Dedifferentiated amniotic fluid mesenchymal stem cell (primary cell): Measurements from ENCODE around the gene HARBI1.
"Not testable (repeated sequence)": the region's sequence is repeated elsewhere in the genome, so short reads cannot be mapped to it uniquely, and the experiment has no call there.

Source experiments
- DNase-seq: peaks from one replicate; pipeline ENCODE4 v3.0.0-alpha.2; 2016; ENCODE audit errors: extremely low spot score

Gene HARBI1

DNA sequence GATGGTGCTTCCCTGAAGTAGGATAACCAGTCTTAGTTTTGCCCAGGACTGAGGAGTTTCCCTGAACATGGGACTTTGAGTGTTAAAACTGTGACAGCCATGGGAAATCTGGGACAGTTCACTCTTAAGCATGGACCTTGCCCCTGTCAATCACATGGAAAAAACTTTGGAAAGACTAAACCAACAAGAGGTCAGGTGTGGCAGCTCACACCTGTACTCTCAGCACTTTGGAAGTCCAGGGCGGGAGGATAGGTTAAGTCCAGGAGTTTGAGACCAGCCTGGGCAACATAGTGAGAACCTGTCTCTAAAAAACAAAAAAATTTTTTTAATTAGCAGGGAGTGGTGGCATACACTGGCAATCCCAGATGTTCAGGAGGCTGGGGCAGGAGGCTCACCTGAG, 19.9 kb downstream of the HARBI1 start:
- DNase-seq = no peak

- no peak for DNase-seq
These were observed 22.2 kb downstream of the HARBI1 start for GRCh38 chr11:46594785-46595184.

GRCh38 chr11:46594374-46594700, 22.7 kb downstream of the HARBI1 start:
- no peak for DNase-seq

DNA sequence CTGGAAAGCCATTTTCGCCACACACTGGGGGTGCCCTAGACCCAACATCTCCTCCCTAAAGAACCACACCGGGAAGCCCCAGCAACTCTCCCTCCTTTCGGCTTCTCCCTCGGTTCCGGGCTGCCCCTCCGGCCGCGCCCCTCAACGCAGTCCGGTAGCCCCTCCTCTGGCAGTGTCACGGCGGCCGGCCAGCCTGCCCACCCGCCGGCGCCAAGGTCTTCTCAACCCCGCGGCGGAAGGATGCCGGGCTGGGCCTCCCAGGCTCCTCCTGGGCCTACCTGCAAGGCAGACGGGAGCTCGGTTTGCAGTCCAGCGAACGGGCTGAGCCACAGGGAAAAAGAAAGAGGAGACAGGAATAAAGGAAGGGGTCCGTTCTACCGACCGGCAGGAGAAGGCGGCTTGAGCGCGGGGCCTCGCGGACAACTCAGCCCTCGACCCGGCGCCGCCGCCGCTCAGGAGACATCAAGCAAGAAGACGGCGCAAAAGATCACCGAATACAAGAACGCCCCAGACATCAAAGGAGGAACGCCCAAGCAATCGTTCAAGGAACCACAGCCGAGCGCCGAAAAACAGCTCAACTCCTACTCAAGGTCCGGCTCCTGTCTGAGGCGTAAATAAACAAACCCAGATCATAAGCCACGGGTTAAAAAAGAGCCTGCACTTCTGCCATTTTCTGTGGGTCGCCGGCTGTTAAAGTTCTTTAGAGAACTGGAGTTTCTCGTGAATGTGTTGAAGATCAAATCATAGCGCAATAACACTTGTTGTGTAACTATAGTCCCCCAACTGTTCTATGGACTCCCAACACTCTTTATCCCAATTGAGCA, 23.3 kb downstream of the HARBI1 start, which contains the start of gene AMBRA1:
Gene AMBRA1, minus strand, starts transcription at position 474 of the 824 bp plus-strand sequence. CDS start 45,643 bp downstream, outside the sequence.
- peak; percentile 93 for DNase-seq

GRCh38 chr11:46590740-46591605, 26.1 kb downstream of the HARBI1 start:
- no peak for DNase-seq

DNA sequence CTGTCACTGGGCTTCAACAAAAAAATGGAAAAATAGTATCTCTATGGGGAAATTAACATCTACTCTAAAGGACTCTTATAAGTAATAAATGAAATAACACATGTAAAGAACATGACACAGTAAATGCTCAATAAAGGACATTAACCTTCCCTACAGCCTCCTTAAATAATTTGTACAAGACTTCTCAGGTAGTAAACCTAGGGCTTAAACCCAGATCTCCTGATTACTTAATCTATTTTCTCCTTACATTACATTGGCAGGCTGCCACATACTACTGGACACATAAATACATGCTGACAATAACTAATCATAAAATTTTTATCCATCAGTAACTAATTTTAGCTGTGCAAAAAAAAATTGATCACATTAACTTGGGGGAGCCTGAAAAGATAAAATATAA, 28.1 kb downstream of the HARBI1 start:
- DNase-seq = no peak

DNA sequence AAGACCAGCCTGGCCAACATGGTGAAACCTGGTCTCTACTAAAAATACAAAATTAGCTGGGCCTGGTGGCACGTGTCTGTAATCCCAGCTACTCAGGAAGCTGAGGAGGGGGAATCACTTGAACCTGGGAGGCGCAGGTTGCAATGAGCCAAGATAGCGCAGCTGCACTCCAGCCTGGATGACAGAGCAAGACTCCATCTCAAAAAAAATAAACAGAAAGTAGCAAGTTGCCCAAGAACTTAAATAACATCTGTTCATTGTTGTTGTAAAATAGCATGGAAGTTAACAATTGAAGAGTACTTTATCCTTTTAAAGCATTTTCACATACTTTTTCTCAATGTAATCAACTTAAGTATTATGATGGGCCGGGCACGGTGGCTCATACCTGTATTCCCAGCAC, 28.9 kb downstream of the HARBI1 start:
- DNase-seq = no peak

GRCh38 chr11:46583513-46583912, 33.5 kb downstream of the HARBI1 start:
- not testable (repeated sequence) for DNase-seq

GRCh38 chr11:46582588-46582987, 34.4 kb downstream of the HARBI1 start:
- no peak for DNase-seq

DNA sequence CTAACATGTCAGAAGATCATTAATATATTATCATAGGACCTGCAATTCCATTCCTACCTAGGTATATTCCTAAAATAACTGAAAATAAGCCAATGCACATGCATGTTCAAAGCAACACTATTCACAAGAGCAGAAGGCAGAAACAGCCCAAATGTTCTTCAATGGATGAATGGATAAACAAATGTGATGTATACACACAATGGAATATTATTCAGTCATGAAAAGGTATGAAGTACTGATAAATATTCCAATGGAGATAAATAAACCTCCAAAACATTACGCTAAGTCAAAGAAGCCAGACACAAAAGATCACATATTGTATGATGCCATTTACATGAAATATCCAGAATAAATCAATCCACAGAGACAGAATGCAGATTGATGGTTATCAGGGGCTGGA, 40.0 kb downstream of the HARBI1 start:
- no peak for DNase-seq

DNA sequence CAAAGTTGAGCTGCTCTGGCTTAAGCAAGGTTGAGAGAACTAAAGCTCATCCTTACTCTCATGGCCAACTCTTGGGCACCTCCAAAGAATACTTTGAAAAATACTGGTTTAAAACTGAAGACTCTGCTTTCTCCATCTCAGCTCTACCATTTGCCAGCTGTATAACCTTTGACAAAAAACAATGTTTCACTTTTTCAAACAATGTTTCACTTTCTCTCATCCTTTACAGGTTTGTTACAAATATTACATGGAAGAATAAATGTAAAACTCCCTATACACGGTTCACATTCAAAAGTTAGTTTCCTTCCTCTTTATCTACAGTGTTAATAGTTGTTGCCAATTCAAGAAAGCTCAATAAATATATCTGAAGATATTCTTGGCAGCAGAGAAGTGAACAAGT, 42.4 kb downstream of the HARBI1 start:
- no peak for DNase-seq

- no peak for DNase-seq
These were observed 46.1 kb downstream of the HARBI1 start for GRCh38 chr11:46570790-46571398.

- DNase-seq = no peak
These were observed 51.7 kb downstream of the HARBI1 start for GRCh38 chr11:46565232-46565840.

GRCh38 chr11:46564459-46564858, 52.6 kb downstream of the HARBI1 start:
- no peak for DNase-seq

DNA sequence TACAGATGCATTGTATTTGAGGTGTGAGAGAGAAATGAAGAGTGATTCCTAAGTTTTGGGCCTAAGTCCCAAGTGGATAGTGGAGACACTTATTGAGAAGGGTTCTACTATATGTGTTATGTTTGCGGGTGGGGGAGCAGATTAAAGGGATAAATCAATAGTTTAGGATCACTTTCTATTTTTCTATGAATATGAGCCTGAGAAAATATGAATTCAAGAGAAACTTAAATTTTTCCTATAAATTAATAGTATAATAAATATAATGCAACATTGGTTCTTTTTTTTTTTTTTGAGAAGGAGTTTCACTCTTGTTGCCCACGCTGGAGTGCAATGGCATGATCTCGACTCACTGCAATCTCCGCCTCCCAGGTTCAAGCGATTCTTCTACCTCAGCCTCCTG, 54.5 kb downstream of the HARBI1 start:
- DNase-seq = no peak

DNA sequence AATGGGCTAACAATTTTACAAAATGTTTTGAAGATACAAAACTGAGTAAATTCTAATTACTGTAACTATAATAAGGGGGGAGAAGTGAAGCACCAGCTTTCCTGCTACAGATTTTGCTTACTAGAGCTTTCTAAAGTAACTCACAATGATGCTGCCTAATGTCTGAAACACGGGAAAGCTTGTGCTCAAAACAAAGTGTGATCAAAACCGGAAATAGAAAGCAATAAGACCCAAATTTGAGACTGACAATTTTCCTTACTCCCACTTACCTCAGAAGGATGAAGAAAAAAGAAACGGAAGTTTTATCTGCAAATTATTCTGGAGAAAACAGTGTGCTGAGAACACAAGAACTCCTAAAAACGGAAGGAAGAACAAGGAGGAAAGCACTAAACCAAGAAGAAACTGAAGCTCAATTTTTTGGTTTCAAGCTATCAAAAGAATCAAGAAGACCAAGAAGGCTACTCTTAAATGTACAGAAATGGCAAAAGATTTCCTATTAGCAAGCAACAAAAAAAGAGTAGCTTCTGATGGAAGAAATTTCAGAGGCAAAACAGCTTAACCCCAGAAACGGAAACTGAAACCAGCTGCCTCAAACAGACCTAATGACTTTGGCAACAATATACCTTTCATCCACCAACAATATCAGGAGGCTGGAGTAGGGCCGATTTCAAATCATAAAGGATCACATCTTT, 56.6 kb downstream of the HARBI1 start:
- DNase-seq = no peak

DNA sequence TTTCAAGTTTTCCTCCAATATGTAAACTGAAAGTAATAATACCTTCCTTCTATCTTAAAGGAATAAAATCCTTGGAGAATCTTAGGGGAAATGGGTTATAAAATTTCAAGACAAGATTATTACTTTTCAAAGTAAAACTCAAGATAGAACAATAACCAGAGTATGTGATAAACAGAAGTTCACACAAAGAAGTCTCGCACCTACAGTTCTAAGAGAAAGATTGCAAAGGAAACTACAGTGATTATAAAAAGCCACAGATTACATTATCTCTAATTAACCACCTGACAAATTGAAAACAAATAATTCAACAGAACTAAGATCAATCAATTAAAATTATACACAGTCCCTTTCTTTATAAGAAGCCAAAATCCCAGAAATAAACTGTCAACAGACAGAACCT, 57.2 kb downstream of the HARBI1 start:
- no peak for DNase-seq

DNA sequence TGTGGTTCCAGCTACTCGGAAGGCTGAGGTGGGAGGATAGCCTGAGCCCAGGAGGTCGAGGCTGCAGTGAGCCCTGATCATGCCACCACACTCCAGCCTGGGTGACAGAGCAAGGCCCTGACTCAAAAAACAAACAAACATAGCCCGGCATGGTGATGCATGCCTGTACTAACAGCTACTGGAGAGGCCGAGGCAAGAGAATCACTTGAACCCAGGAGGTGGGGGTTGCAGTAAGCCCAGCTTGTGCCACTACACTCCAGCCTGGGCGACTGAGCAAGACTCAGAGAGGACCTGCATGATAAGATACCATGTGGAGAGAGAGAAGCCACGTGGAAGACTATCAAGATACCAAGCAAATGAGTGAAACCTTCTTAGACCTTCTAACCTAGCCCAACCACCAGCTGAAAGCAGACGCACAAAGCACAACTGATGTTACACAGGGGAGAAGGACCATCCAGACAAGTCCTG, 59.3 kb downstream of the HARBI1 start:
- no peak for DNase-seq

DNA sequence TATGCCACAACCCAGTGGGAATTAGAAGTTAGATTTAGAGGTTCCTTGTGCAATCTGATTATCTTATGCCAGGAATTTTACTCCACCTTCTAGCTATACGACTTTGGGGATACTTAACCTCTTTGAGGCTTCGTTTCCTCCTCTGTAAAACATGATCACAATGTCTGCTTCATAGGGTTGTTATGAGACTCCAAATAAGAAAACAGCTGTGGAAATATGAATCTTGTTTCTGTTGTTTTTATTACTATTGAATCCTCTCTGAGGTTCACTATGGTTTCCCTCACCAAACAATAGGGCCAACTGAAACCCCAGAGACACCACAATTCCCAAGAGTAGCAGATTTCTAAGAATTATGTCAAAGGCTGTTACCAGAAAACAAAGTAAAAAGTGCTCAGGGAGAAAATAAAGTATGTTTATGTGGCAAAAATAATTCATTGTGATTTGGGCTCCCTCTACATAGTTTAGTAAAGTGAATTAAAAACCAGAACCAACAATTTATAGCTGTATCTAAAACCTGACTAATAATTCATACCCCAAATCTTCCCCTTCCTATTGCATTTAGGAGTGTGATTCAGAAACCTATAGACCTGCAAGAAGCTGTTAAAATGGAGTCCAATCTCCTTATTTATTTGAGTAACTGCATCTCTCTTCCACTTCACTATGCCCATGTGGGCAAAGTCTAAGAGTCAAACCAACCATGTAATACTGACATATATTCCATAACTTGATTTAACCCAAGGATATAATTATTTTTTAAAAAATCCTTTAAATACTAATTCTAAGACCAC, 61.6 kb downstream of the HARBI1 start:
- no peak for DNase-seq
